K562 (cell line): ENCODE data around the gene MYCBP2. TPM values are rescaled to one million over a fixed set of nuclear protein-coding genes. Genes with fewer than 3 reads are reported as not detected.

Experiments
- ATAC-seq: fragments of 200-7000 bp; cut with Tn5 transposase; 3 replicates; pipeline ENCODE4 v1.9.1; 2020; ENCODE audit warnings: moderate library complexity
- BruUV-seq: library from RNA; stranded (reverse); fragments of 400-500 nt; replicated peaks from 2 replicates; lab custom pipeline; 2021; lab: Mats Ljungman, UMichigan
- CTCF ChIA-PET: fragments of 300-600 bp; formaldehyde crosslinking; extraction: SDS; loops from one replicate; lab custom pipeline; 2021; ENCODE audit warnings: low intra/inter-chr PET ratio; lab: Yijun Ruan, JAX
- POLR2A ChIA-PET: fragments of 300-600, 350-650 bp; sonication (Branson Sonifier 250); formaldehyde crosslinking; extraction: SDS; loops from one replicate; lab custom pipeline; 2021; ENCODE audit warnings: antibody characterized with exemption, inconsistent platforms; lab: Yijun Ruan, JAX
- DNase-seq, 4 experiments: peaks; one replicate each; pipeline versions ENCODE4 v3.0.0 to v3.0.0-alpha.2; 2011 to 2018; ENCODE audit warnings: low spot score in 3 of 4, mixed read lengths in 3 of 4; ENCODE audit errors: extremely low read depth in 1 of 4
- FAIRE-seq: peaks from 2 replicates; lab custom pipeline; 2011; peaks lifted over from hg19 to GRCh38; lab: Jason Lieb, UNC
- H2AFZ ChIP-seq: 2 replicates; pipeline ENCODE4 v1.6.0; 2011; ENCODE audit warnings: low read depth, low read length, control low read depth, inconsistent platforms
- H3K27ac ChIP-seq: fragments of 200-600 bp; 3 replicates; pipeline ENCODE4 v1.8.0; 2011; ENCODE audit warnings: low read depth, mild to moderate bottlenecking, control low read depth, inconsistent platforms, low read length, moderate library complexity, mixed read lengths; ENCODE audit errors: extremely low read depth
- H3K27me3 ChIP-seq, 2 experiments: fragments of 300-600 bp in 1 of 2; 2 replicates in 1 of 2; 3 replicates in 1 of 2; pipeline versions ENCODE4 v1.6.0 to v1.8.0; 2011; ENCODE audit warnings: inconsistent platforms in 2 of 2, low read length in 2 of 2, mild to moderate bottlenecking in 1 of 2, mixed read lengths in 1 of 2, moderate library complexity in 1 of 2; ENCODE audit not compliant: control insufficient read depth in 2 of 2, insufficient read depth in 2 of 2
- H3K36me3 ChIP-seq: fragments of 300-600 bp; 3 replicates; pipeline ENCODE4 v1.8.0; 2011; ENCODE audit warnings: mild to moderate bottlenecking, low read length, inconsistent platforms; ENCODE audit not compliant: control insufficient read depth, insufficient read depth
- H3K4me1 ChIP-seq, 2 experiments: fragments of 200-600 bp in 1 of 2; replicated peaks in 1 of 2; 2 replicates in 1 of 2; 3 replicates in 1 of 2; pipeline versions ENCODE4 v1.5.1 to v1.8.0; 2011; ENCODE audit warnings: inconsistent platforms in 2 of 2, low read length in 2 of 2, mild to moderate bottlenecking in 1 of 2, mixed read lengths in 1 of 2, moderate library complexity in 1 of 2; ENCODE audit not compliant: control insufficient read depth in 2 of 2, insufficient read depth in 2 of 2
- H3K4me2 ChIP-seq: 2 replicates; pipeline ENCODE4 v1.6.1; 2011; ENCODE audit warnings: low read length, control low read depth, inconsistent platforms, mixed read lengths; ENCODE audit not compliant: insufficient read depth
- H3K4me3 ChIP-seq: fragments of 200-600 bp; sonication (generic), shearing (Covaris generic); 2 replicates; pipeline ENCODE4 v1.5.1; 2016; ENCODE audit warnings: control low read depth, inconsistent platforms
- H3K79me2 ChIP-seq: fragments of 200-600 bp; 3 replicates; pipeline ENCODE4 v1.8.0; 2011; ENCODE audit warnings: low read length, inconsistent platforms; ENCODE audit not compliant: control insufficient read depth, insufficient read depth
- H3K9ac ChIP-seq, 2 experiments: 2 replicates each; pipeline versions ENCODE4 v1.6.0 to v1.6.1; 2011; ENCODE audit warnings: low read depth in 2 of 2, low read length in 2 of 2, control low read depth in 1 of 2, inconsistent platforms in 1 of 2, mild to moderate bottlenecking in 1 of 2, mixed read lengths in 1 of 2; ENCODE audit not compliant: insufficient read depth in 1 of 2
- H3K9me1 ChIP-seq: one replicate; pipeline ENCODE4 v1.6.0; 2011; ENCODE audit warnings: inconsistent platforms, mild to moderate bottlenecking, low read length, moderate library complexity; ENCODE audit not compliant: control insufficient read depth, insufficient read depth
- H3K9me3 ChIP-seq: replicated peaks from 2 replicates; pipeline ENCODE4 v1.5.1; 2011; ENCODE audit warnings: low read depth, low read length, inconsistent platforms; ENCODE audit not compliant: control insufficient read depth, insufficient read depth
- H4K20me1 ChIP-seq: replicated peaks from 2 replicates; pipeline ENCODE4 v1.6.1; 2011; ENCODE audit warnings: low read length, inconsistent platforms, mixed read lengths; ENCODE audit not compliant: control insufficient read depth, insufficient read depth
- CBFA2T2 ChIP-seq: fragments of 450-650 bp; conservative IDR thresholded peaks from 2 replicates; pipeline ENCODE4 v1.6.1; 2017; ENCODE audit warnings: mild to moderate bottlenecking
- CREB1 ChIP-seq, 2 experiments: sonication (generic) in 1 of 2; formaldehyde crosslinking in 1 of 2; IDR thresholded peaks; 2 replicates each; pipeline versions ENCODE4 v1.6.1 to v1.8.0; 2012 to 2022; ENCODE audit warnings: inconsistent platforms in 1 of 2, mild to moderate bottlenecking in 1 of 2, missing genetic modification reagents in 1 of 2, moderate library complexity in 1 of 2
- ETV5 ChIP-seq: sonication (generic); formaldehyde crosslinking; IDR thresholded peaks from 2 replicates; pipeline ENCODE4 v1.4.0; 2020; ENCODE audit warnings: low read depth, mild to moderate bottlenecking, missing genetic modification reagents
- HNRNPL ChIP-seq: fragments of 200-400 bp; formaldehyde crosslinking; IDR thresholded peaks from 2 replicates; pipeline ENCODE4 v1.6.1; 2017; ENCODE audit warnings: low read depth, mild to moderate bottlenecking, low read length
- MAFK ChIP-seq: IDR thresholded peaks from 2 replicates; pipeline ENCODE4 v1.6.1; 2011; ENCODE audit warnings: low read length, improper control_type of control experiment
- MYNN ChIP-seq, 2 experiments: sonication (generic); formaldehyde crosslinking in 1 of 2; IDR thresholded peaks; 2 replicates each; pipeline versions ENCODE4 v1.5.0 to v1.6.1; 2016 to 2020; ENCODE audit warnings: antibody characterized with exemption in 1 of 2, missing genetic modification reagents in 1 of 2
- POLR3G ChIP-seq: IDR thresholded peaks from 2 replicates; pipeline ENCODE4 v1.6.1; 2011; ENCODE audit not compliant: insufficient read length, insufficient replicate concordance; ENCODE audit errors: extremely low read depth
- SRF ChIP-seq, 2 experiments: fragments of 250-450, 450-650 bp in 1 of 2; sonication (Bioruptor Pico) in 1 of 2; sonication (generic) in 1 of 2; formaldehyde crosslinking; IDR thresholded peaks; 2 replicates each; pipeline versions ENCODE4 v1.5.0 to v1.5.1; 2020 to 2022; ENCODE audit warnings: mild to moderate bottlenecking in 1 of 2, missing genetic modification reagents in 1 of 2
- ZFP36 ChIP-seq: fragments of 150-350 bp; IDR thresholded peaks from 2 replicates; pipeline ENCODE4 v1.6.1; 2018; ENCODE audit warnings: low read length, low read depth; ENCODE audit not compliant: partially characterized antibody
- ZMIZ1 ChIP-seq, 2 experiments: fragments of 150-350 bp in 1 of 2; IDR thresholded peaks; 2 replicates each; pipeline ENCODE4 v1.6.1; 2012 to 2016; ENCODE audit warnings: low read depth in 2 of 2, low read length in 2 of 2, mild to moderate bottlenecking in 1 of 2, moderate library complexity in 1 of 2
- ZNF511 ChIP-seq: sonication (generic); formaldehyde crosslinking; IDR thresholded peaks from 2 replicates; pipeline ENCODE4 v1.8.0; 2022; ENCODE audit warnings: mild to moderate bottlenecking, missing genetic modification reagents
- ZNF76 ChIP-seq: fragments of 250-450 bp; sonication (Bioruptor Pico); IDR thresholded peaks from 2 replicates; pipeline ENCODE4 v1.4.0; 2020; ENCODE audit warnings: mild to moderate bottlenecking, moderate library complexity, borderline replicate concordance
- WGBS: fragments of 100-300 bp; shearing (Covaris generic); methylation state at CpG from one replicate; pipeline ENCODE4 v1.1.6; 2016; ENCODE audit warnings: low coverage, mixed read lengths; ENCODE audit not compliant: insufficient coverage; ENCODE audit errors: missing lambda C conversion rate; 5-methylcytosine and 5-hydroxymethylcytosine counted together
- in situ Hi-C: fragments of 300-500 bp; cut with MboI; formaldehyde crosslinking; loops from 4 replicates; pipeline ENCODE4 v1.15.0; 2018; ENCODE audit warnings: inconsistent platforms, mixed read lengths
- intact Hi-C: fragments of 100-400 bp; cut with micrococcal nuclease; formaldehyde crosslinking; loops from 2 replicates; pipeline ENCODE4 v1.14.2; 2022
- polyA plus RNA-seq, 8 experiments: library from polyadenylated mRNA; depleted of rRNA in 4 of 8; stranded (reverse) in 5 of 8; unstranded in 3 of 8; fragments of >200 nt; fragmentation: Nextera tagmentation in 2 of 8; fragmentation: Illumina TruSeq in 1 of 8; extraction: Ambion mirVana in 2 of 8; extraction: Trizol in 1 of 8; gene quantifications; 2 replicates each; pipeline versions ENCODE4 v1.2.1 to v1.2.3, GENCODE V29; 2011 to 2014; ENCODE audit warnings: inconsistent platforms in 1 of 8, missing spikeins in 1 of 8
- total RNA-seq, 7 experiments: library from RNA; depleted of rRNA in 6 of 7; stranded (reverse); fragments of >200 nt in 6 of 7; fragmentation: Illumina TruSeq in 2 of 7; extraction: Trizol in 2 of 7; gene quantifications; 2 replicates each; pipeline versions ENCODE4 v1.2.1 to v1.2.3, GENCODE V29; 2011 to 2021; ENCODE audit warnings: low replicate concordance in 1 of 7
- TF ChIP-seq, protein P1 (sequence below): IDR thresholded peaks from 2 replicates; pipeline ENCODE4 v1.6.1; 2012; ENCODE audit warnings: low read depth, low read length, improper control_type of control experiment, borderline replicate concordance

MYCBP2 gene
- total and polyA plus RNA-seq, 9 of the 15 experiments (the other 6 are each of a cell fraction or from before 2014, with no cell fraction given), result 13.2 to 47.2 (median 28.9) TPM

GRCh38 chr13:77056382-77056781 is 270.5 kb downstream of the MYCBP2 start (continued):
- no peak for TF ChIP-seq CREB1 (IDR thresholded peaks at IDR 0.05)
- no peak for TF ChIP-seq CREB1 (CRISPR knock-in tag; IDR thresholded peaks at IDR 0.05)
- TF ChIP-seq, all 486 proteins: peak for 0

DNA sequence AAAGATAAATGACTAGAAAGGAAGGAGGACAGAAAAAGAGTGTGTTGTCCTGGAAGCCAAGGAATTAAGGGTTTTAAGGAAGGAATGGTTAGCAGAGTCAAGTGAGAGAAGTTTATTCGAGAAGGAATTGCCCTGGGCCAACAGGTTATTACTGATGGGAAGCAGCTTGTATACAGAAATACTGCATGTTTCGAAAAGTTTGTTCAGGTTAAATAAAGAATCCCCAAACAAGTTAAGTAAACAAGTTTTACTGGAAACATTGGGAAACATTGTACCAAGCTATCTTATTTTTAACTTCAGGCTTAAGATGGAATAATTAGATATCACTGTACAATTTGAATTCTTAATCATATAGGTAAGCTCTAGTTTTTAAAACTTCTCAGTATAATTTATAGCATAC is 271.7 kb downstream of the MYCBP2 start:
- Histone ChIP-seq H4K20me1 (no peaks in the 10 kb centered on the region), H3K27ac (no peak overlapping the region), H3K9me1 (no peaks in the 10 kb centered on the region), H3K27me3 (no peaks in the 10 kb centered on the region), H3K4me3 (no peak overlapping the region), H3K9ac (no peak overlapping the region), H3K4me2 (no peak overlapping the region), H3K4me1 (no peaks in the 10 kb centered on the region), H2AFZ (no peak overlapping the region), H3K36me3 (peaks cover 41% of the 10 kb centered on the region; the same call in 1 of the 3 replicates), H3K9me3 (no peaks in the 10 kb centered on the region), H3K79me2 (no peaks in the 10 kb centered on the region)
- no peak for TF ChIP-seq SRF (CRISPR knock-in tag; IDR thresholded peaks at IDR 0.05)
- no peak for TF ChIP-seq ZFP36
- no peak for TF ChIP-seq ZNF76
- no peak for TF ChIP-seq POLR3G
- TF ChIP-seq ZMIZ1 (IDR thresholded peaks at IDR 0.05; ENCODE audit: low read depth in 2 of 2, low read length in 2 of 2), result no peak
- TF ChIP-seq, protein P1, sequence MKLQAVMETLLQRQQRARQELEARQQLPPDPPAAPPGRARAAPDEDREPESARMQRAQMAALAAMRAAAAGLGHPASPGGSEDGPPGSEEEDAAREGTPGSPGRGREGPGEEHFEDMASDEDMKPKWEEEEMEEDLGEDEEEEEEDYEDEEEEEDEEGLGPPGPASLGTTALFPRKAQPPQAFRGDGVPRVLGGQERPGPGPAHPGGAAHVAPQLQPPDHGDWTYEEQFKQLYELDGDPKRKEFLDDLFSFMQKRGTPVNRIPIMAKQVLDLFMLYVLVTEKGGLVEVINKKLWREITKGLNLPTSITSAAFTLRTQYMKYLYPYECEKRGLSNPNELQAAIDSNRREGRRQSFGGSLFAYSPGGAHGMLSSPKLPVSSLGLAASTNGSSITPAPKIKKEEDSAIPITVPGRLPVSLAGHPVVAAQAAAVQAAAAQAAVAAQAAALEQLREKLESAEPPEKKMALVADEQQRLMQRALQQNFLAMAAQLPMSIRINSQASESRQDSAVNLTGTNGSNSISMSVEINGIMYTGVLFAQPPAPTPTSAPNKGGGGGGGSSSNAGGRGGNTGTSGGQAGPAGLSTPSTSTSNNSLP, result no peak
- TF ChIP-seq CBFA2T2, result no peak
- TF ChIP-seq MYNN (IDR thresholded peaks at IDR 0.05), result no peak
- no peak for TF ChIP-seq MYNN (CRISPR knock-in tag; IDR thresholded peaks at IDR 0.05)
- no peak for TF ChIP-seq MAFK
- TF ChIP-seq ETV5 (CRISPR knock-in tag), result no peak
- TF ChIP-seq HNRNPL, result no peak
- TF ChIP-seq ZNF511 (CRISPR knock-in tag), result no peak
- ATAC-seq (no peak), DNase-seq (no peak), FAIRE-seq (no peak)
- in situ Hi-C loops, result no loop called here
- no TSS peak for BruUV-seq
- CTCF ChIA-PET, result no interaction called here
- intact Hi-C loops, result no loop called here
- POLR2A ChIA-PET, result interaction anchor here (0.6 to 0.9 kb wide), 2 partner anchors 12 to 451 kb away, joined by 3 read pairs; no protein-coding TSS in a partner anchor
- 92% methylated on average over 2 of the region's 2 CpGs for WGBS
